Chondrocyte (in vitro differentiated cells): ENCODE data around the gene SLC18A3. TPM values are rescaled to one million over a fixed set of nuclear protein-coding genes. Genes with fewer than 3 reads are reported as not detected.

ENCODE experiments used
- DNase-seq: peaks from one replicate; pipeline ENCODE4 v3.0.0; 2021; ENCODE audit warnings: mixed read lengths, low spot score
- H3K27ac Mint-ChIP-seq: one replicate; pipeline ENCODE4 v1.8.0; 2021; ENCODE audit warnings: mild to moderate bottlenecking, moderate library complexity, mixed read lengths; ENCODE audit not compliant: unreplicated experiment
- H3K27me3 Mint-ChIP-seq: 2 replicates; pipeline ENCODE4 v1.8.0; 2021; ENCODE audit warnings: low read depth, mixed read lengths
- H3K36me3 Mint-ChIP-seq: 2 replicates; pipeline ENCODE4 v1.8.0; 2021; ENCODE audit warnings: low read depth, mixed read lengths
- H3K4me1 Mint-ChIP-seq: 2 replicates; pipeline ENCODE4 v1.8.0; 2021; ENCODE audit warnings: low read depth, mild to moderate bottlenecking, mixed read lengths
- H3K4me3 Mint-ChIP-seq: one replicate; pipeline ENCODE4 v1.8.0; 2021; ENCODE audit warnings: mild to moderate bottlenecking, moderate library complexity, mixed read lengths; ENCODE audit not compliant: unreplicated experiment
- H3K9me3 Mint-ChIP-seq: 2 replicates; pipeline ENCODE4 v1.8.0; 2021; ENCODE audit warnings: low read depth, mixed read lengths
- total RNA-seq: library from RNA; stranded (reverse); gene quantifications from 3 replicates; pipeline ENCODE4 v1.2.1, GENCODE V29; 2021
- TF ChIP-seq, protein P1 (sequence below): fragments of 200-600 bp; sonication (generic); IDR thresholded peaks from 2 replicates; pipeline ENCODE4 v1.5.0; 2021; ENCODE audit warnings: antibody characterized with exemption, mild to moderate bottlenecking, moderate library complexity

SLC18A3 gene
- total RNA-seq, 1 donor from 2014 or later, result not detected

DNA sequence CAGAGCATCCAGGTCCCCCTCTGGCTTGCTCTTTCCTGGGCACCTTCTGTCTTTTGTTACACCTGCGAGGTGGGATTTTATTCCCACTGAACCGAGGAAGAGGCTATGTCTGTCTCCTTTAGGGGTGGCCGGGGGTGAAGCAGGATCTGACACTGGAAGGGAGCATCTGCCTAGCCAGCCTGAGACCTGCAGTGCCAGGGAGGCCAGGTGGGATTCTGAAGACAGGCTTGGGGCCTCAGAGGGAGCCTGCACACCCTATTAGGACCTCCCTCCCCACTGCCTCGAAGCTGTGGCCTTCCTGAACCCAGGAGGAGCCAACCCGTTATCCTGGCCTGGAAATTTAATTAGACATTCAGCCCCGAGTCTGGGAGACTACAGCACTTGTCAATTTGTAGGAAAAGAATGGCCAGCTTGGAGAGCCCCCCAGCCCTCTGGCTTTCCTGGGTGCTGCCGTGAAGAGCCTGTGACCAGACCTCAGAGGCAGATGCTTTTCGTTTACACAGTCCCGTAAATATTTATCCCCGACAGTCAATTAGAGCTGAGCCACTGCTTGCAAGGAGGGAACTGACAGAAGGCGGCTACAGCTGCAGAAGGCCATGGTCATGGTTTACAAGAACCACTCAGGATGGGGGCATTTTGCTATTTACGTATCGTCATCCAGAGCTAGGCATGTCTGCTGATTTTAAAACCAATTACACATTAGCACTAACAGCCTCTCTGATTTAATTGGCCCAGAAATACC lies 23.4 kb downstream of the SLC18A3 start:
- no peak overlapping the region for H3K4me3 Mint-ChIP-seq
- TF ChIP-seq, protein P1, sequence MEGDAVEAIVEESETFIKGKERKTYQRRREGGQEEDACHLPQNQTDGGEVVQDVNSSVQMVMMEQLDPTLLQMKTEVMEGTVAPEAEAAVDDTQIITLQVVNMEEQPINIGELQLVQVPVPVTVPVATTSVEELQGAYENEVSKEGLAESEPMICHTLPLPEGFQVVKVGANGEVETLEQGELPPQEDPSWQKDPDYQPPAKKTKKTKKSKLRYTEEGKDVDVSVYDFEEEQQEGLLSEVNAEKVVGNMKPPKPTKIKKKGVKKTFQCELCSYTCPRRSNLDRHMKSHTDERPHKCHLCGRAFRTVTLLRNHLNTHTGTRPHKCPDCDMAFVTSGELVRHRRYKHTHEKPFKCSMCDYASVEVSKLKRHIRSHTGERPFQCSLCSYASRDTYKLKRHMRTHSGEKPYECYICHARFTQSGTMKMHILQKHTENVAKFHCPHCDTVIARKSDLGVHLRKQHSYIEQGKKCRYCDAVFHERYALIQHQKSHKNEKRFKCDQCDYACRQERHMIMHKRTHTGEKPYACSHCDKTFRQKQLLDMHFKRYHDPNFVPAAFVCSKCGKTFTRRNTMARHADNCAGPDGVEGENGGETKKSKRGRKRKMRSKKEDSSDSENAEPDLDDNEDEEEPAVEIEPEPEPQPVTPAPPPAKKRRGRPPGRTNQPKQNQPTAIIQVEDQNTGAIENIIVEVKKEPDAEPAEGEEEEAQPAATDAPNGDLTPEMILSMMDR, result no peak
- peak; percentile 40 for DNase-seq
- H3K4me1 Mint-ChIP-seq, result no peaks in the 10 kb centered on the region
- peaks cover 35% of the 10 kb centered on the region for H3K27me3 Mint-ChIP-seq
- no peak overlapping the region for H3K27ac Mint-ChIP-seq
- no peaks in the 10 kb centered on the region for H3K9me3 Mint-ChIP-seq
- H3K36me3 Mint-ChIP-seq, result no peaks in the 10 kb centered on the region

DNA sequence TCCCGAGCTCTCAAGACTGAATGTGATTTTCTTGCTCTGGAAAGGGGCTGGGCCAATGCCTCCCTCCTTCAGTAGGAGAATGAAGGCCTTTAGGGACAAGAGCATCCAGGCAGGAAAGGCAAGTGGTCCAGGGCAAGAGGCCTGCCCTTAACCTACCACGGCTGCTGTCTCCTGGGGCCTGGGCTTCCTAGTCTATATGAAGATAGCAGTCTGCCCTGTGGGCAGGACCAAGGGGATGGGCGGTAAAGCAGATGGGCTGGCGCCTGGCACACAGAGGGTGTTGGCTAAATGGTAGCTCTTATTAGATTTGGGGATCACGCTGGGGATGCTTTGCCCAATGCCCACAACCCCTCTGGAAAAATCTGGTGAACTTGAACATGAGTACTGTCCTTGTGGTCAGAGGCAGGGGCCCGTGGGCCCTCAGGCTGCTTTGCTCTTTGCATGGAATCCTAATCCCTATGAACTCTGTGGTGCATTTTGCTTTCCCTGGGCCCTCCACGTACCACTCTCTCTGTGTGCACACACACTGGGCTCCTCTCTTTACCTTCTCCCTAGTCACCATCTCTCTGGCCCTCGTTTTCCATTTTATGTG lies 24.1 kb downstream of the SLC18A3 start:
- Mint-ChIP-seq H3K36me3 (no peaks in the 10 kb centered on the region), H3K4me3 (no peak overlapping the region), H3K4me1 (no peaks in the 10 kb centered on the region), H3K9me3 (no peaks in the 10 kb centered on the region), H3K27me3 (peaks cover 35% of the 10 kb centered on the region), H3K27ac (no peak overlapping the region)
- TF ChIP-seq, protein P1, result no peak
- peak; percentile 50 for DNase-seq

DNA sequence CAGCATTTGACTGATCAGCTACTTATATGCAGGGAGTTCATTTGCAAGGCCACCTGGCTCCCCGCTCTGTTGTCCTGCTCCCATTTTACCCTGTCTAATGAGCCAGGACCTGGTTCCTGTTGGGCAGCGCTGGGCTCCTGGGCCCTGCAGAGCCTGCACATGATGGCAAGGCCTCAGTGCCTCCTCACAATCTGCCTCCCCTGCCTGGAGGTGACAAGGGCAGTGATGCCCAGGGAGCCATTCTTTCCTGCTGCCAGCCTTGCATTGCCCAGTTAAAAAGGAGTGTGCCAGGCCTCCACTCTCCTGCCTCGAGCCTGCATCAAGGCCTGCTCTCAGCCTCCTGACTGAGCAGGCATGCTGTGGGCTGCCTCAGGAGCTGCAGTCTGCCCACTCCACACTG lies 32.2 kb downstream of the SLC18A3 start:
- Mint-ChIP-seq H3K27ac (no peak overlapping the region), H3K9me3 (no peaks in the 10 kb centered on the region), H3K36me3 (no peaks in the 10 kb centered on the region), H3K27me3 (peaks cover 45% of the 10 kb centered on the region), H3K4me3 (no peak overlapping the region), H3K4me1 (no peaks in the 10 kb centered on the region)
- peak; percentile 56 for DNase-seq
- TF ChIP-seq, protein P1, result no peak

DNA sequence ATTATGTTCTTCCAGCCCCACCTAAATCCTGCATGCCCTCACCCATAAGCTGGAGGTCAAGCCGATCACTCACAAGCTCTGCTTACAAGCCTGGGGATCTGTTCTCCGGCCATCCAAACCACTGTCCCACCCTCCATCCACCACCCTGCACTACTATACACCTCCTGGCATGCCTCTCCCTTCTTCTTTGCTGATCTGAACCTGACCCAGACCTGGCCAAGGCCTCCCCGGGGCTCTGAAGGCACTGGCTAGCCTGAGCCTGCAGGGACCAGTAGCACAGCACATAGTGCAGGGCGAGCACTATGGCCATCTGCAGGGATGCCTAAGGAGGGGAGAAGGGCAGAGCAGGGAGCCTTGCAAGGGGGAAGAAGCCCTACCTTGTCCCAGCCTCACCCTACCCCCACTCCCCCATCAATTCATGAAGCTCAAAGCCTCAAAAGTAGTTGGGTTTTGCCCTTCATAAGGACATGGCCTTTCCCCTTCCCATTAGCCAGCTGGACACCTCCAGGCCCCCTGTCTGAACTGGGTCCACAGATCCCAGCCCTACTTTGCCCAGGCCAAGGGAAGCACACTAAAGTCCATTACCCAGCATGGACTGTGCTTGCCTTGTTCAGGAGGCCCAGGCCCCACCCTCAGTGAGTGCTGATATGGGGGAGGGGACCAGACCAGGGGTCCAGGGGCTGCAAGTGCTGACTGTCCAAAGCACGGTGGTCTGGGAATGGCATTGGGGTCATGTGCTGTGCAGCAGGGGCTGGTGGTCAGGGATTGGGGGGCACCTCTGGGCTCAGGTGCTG lies 33.3 kb downstream of the SLC18A3 start:
- H3K27ac Mint-ChIP-seq, result no peak overlapping the region

More for the DNA sequence above, 33.3 kb downstream of the SLC18A3 start:
- Mint-ChIP-seq H3K27me3 (peaks cover 39% of the 10 kb centered on the region), H3K4me3 (no peak overlapping the region), H3K4me1 (no peaks in the 10 kb centered on the region), H3K36me3 (no peaks in the 10 kb centered on the region), H3K9me3 (no peaks in the 10 kb centered on the region)
- DNase-seq, result peak; percentile 80
- TF ChIP-seq, protein P1, result no peak
